HCT116 (cell line): Measurements from ENCODE around the gene AKT3.

ENCODE experiments used
- EGR1 ChIP-seq: IDR thresholded peaks from 2 replicates; pipeline ENCODE4 v1.6.1; 2012; ENCODE audit warnings: low read depth
- EZH2phosphoT487 ChIP-seq: fragments of 200-600 bp; IDR thresholded peaks from 2 replicates; pipeline ENCODE4 v1.6.1; 2018; ENCODE audit warnings: antibody characterized with exemption, borderline replicate concordance
- FOSL1 ChIP-seq: IDR thresholded peaks from 2 replicates; pipeline ENCODE4 v1.6.1; 2012; ENCODE audit warnings: low read depth
- POLR2A ChIP-seq: IDR thresholded peaks from 2 replicates; pipeline ENCODE4 v1.7.0; 2011; ENCODE audit warnings: borderline replicate concordance; ENCODE audit not compliant: insufficient read depth, insufficient read length; ENCODE audit errors: extremely low read depth
- POLR2AphosphoS5 ChIP-seq: IDR thresholded peaks from 2 replicates; pipeline ENCODE4 v1.6.1; 2011; ENCODE audit warnings: mild to moderate bottlenecking, low read depth, low read length, moderate library complexity
- RAD21 ChIP-seq: IDR thresholded peaks from 2 replicates; pipeline ENCODE4 v1.6.1; 2012; ENCODE audit warnings: low read depth, mild to moderate bottlenecking
- SP1 ChIP-seq: IDR thresholded peaks from 2 replicates; pipeline ENCODE4 v1.6.1; 2012; ENCODE audit warnings: low read depth
- TF ChIP-seq, protein P1 (sequence below), 3 experiments: fragments of 200-600 bp in 1 of 3; sonication (generic) in 1 of 3; IDR thresholded peaks in 2 of 3; conservative IDR thresholded peaks in 1 of 3; 2 replicates each; pipeline ENCODE4 v1.5.1; 2012 to 2017; ENCODE audit warnings: low read depth in 2 of 3, low read length in 2 of 3, antibody characterized with exemption in 1 of 3, borderline replicate concordance in 1 of 3, control low read depth in 1 of 3, mild to moderate bottlenecking in 1 of 3, mixed read lengths in 1 of 3, mixed run types in 1 of 3, moderate library complexity in 1 of 3; ENCODE audit not compliant: insufficient read depth in 1 of 3
- TF ChIP-seq, protein P2 (sequence below): IDR thresholded peaks from 2 replicates; pipeline ENCODE4 v1.6.1; 2012
- TF ChIP-seq, protein P3 (sequence below): IDR thresholded peaks from 2 replicates; pipeline ENCODE4 v1.6.1; 2012

DNA sequence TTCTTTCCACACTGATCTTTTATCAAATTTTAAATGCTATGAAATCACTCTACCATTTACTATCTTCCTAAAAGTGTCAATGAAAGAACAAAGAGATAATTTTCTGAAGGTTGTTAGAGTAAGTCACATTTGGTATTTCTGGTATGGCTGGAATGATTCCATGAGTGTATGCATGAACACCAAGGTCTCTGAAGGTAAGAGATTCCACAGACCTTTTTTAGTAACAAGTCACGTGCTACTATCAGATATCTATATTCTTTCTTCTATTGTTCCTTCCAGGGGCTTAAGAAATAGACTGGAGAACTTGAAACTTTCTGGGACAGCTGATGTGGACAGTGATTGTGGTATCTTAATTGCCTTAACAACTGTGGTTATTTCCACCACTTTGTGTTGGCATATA, 329.2 kb downstream of the AKT3 start:
- TF ChIP-seq, protein P1, sequence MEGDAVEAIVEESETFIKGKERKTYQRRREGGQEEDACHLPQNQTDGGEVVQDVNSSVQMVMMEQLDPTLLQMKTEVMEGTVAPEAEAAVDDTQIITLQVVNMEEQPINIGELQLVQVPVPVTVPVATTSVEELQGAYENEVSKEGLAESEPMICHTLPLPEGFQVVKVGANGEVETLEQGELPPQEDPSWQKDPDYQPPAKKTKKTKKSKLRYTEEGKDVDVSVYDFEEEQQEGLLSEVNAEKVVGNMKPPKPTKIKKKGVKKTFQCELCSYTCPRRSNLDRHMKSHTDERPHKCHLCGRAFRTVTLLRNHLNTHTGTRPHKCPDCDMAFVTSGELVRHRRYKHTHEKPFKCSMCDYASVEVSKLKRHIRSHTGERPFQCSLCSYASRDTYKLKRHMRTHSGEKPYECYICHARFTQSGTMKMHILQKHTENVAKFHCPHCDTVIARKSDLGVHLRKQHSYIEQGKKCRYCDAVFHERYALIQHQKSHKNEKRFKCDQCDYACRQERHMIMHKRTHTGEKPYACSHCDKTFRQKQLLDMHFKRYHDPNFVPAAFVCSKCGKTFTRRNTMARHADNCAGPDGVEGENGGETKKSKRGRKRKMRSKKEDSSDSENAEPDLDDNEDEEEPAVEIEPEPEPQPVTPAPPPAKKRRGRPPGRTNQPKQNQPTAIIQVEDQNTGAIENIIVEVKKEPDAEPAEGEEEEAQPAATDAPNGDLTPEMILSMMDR (IDR thresholded peaks at IDR 0.05 in 2 of 3, conservative IDR thresholded peaks at IDR 0.05 in 1 of 3; ENCODE audit: borderline replicate concordance in 1 of 3, insufficient read depth in 1 of 3, low read depth in 2 of 3, low read length in 2 of 3): no peak
- no peak for TF ChIP-seq POLR2AphosphoS5
- no peak for TF ChIP-seq EGR1
- TF ChIP-seq, protein P2, sequence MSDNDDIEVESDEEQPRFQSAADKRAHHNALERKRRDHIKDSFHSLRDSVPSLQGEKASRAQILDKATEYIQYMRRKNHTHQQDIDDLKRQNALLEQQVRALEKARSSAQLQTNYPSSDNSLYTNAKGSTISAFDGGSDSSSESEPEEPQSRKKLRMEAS: no peak
- TF ChIP-seq, protein P3, sequence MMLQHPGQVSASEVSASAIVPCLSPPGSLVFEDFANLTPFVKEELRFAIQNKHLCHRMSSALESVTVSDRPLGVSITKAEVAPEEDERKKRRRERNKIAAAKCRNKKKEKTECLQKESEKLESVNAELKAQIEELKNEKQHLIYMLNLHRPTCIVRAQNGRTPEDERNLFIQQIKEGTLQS: no peak
- no peak for TF ChIP-seq SP1
- no peak for TF ChIP-seq EZH2phosphoT487
- no peak for TF ChIP-seq FOSL1
- TF ChIP-seq POLR2A: no peak
- TF ChIP-seq RAD21: no peak
